ENCODE measurements around the gene TTBK2. TPM values are rescaled to one million over a fixed set of nuclear protein-coding genes. Genes with fewer than 3 reads are reported as not detected.

Gene TTBK2
- 5.7 and 10.5 TPM in 2 replicates for total RNA-seq

DNA sequence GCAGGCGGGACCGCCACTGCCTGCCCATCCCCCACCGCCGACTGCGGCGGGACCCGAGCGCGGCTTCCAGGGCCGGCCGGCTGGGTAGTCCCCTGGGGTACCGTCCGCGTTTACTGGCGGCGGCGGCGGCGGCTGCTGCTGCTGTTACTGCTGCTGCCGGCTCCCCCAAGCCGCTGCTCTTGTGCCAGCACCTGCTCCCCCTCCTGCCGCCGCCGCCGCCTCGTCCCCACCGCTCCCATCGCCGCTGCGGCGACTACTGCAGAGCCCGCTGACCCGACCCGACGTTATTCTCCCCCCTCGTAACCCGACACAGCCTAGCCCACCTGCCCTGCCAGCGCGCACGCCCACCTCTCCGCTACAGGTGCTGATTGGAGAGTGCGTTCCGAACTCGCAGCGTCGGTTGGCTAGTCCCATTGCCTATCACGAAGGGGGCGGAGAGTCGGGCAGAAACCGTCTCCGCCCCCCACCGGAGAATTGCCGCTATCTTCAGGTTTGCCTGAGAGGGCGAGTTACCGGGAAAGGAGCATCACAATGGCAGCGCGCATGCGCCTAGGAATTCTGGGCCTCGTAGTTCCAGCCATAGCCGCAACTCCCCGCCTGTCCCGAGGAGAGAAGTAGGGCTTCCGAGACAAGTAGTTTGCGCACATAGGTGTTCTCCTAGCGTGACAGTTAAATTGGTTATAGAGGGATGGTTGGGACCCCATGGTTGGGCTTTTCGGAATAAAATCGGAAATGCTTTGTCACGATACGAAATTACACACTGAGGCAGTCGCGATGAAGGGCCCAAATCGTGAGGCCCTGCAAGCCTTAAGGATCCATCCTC, at the start of gene TTBK2:
Gene TTBK2, minus strand, starts transcription at position 260 of the 823 bp plus-strand sequence. CDS start 42,161 bp downstream, outside the sequence.

DNA sequence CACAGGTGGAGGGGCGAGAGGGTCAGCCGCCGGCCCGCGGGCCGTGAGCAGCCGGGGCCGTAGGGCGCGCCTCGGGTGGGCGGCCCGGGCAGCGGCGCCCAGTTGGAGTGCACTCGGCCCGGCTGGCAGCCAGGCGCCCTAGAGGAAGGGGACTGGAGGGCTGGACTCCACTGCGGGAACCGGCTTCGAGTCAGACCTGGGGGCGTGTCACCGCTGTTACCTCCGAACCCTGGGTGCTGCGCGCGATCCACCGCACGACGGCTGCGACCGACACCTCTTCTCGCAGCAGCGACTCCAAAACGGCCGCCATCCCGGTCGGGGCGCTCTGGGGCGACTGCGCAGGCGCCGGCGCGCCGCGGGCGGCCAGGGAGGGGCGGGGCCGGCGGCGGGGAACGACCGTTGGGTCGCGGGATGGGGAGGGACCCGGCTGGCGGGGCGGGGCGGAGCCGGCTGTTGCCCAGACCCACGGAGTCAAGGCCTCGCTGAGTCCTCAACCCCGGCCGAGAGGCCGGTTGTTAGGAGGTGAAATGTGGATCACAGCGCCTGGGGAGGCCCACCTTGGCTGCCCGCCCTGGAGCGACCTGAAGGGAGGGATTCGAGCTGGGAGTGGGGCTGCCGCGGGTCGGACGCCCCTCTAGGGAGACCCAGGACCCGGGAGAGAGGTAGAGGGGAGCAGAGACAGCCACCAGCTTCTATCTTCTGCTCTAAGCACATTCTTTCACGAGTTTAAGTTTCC, 183.6 kb downstream of the TTBK2 start, which contains the start of gene CDAN1:
Gene CDAN1, minus strand, starts transcription at position 336 of the 736 bp plus-strand sequence. Its CDS starts 26 bp downstream, at position 310.

Other genes starting within 250 kb of the TTBK2 start
- 6.9 and 9.8 TPM in 2 replicates for gene CDAN1, start 183.7 kb downstream of the TTBK2 start, total RNA-seq
- gene UBR1, start 185.3 kb upstream of the TTBK2 start, total RNA-seq, result 36.4 and 39.8 TPM in 2 replicates
- 13.7 and 14.5 TPM in 2 replicates for gene TMEM62, start 212.8 kb upstream of the TTBK2 start, total RNA-seq

All from aortic smooth muscle cell (primary cell).